HG03442 (cell line): ENCODE data around the gene MYBPC2.

Source experiments
- ATAC-seq: cut with Tn5 transposase; IDR thresholded peaks from one replicate; pipeline ENCODE4 v1.9.1; 2021; ENCODE audit warnings: mild to moderate bottlenecking, moderate library complexity; ENCODE audit not compliant: unreplicated experiment

Gene MYBPC2

GRCh38 chr19:50496189-50497021, 63.7 kb downstream of the MYBPC2 start:
- ATAC-seq: no peak

- no peak for ATAC-seq
Observed at GRCh38 chr19:50497022-50497405, 64.3 kb downstream of the MYBPC2 start.

GRCh38 chr19:50498219-50499056, 65.7 kb downstream of the MYBPC2 start:
- no peak for ATAC-seq

- no peak for ATAC-seq
Observed at GRCh38 chr19:50500060-50500752, 67.5 kb downstream of the MYBPC2 start.

- ATAC-seq: no peak
Observed at GRCh38 chr19:50500753-50501151, 68.1 kb downstream of the MYBPC2 start.

- no peak for ATAC-seq
Observed at GRCh38 chr19:50501186-50501567, 68.5 kb downstream of the MYBPC2 start.

- no peak for ATAC-seq
Observed at GRCh38 chr19:50501568-50502475, 69.1 kb downstream of the MYBPC2 start.

GRCh38 chr19:50505856-50506611, 73.3 kb downstream of the MYBPC2 start:
- no peak for ATAC-seq

- no peak for ATAC-seq
Observed at GRCh38 chr19:50506700-50507099, 74.0 kb downstream of the MYBPC2 start.

GRCh38 chr19:50507376-50507775, 74.7 kb downstream of the MYBPC2 start:
- no peak for ATAC-seq

- ATAC-seq: no peak
Observed at GRCh38 chr19:50508843-50509190, 76.1 kb downstream of the MYBPC2 start.

- ATAC-seq: no peak
Observed at GRCh38 chr19:50509366-50509765, 76.7 kb downstream of the MYBPC2 start.

- ATAC-seq: no peak
Observed at GRCh38 chr19:50510121-50510670, 77.5 kb downstream of the MYBPC2 start.

- ATAC-seq: no peak
Observed at GRCh38 chr19:50510700-50511068, 78.0 kb downstream of the MYBPC2 start.

- ATAC-seq: peak; percentile 88
Observed at GRCh38 chr19:50511069-50511822, 78.6 kb downstream of the MYBPC2 start, which contains the start of gene JOSD2. TSS of gene JOSD2 (minus strand) at chr19:50511191. CDS start at chr19:50510431, 760 bp downstream.

- ATAC-seq: no peak
Observed at GRCh38 chr19:50512112-50512998, 79.7 kb downstream of the MYBPC2 start.

GRCh38 chr19:50512999-50513745, 80.5 kb downstream of the MYBPC2 start:
- ATAC-seq: no peak
